ENCODE measurements around the gene RPS25.
A peak's percentile ranks its signal among the peaks of the same experiment; 100 is the strongest.

RPS25 gene

GRCh38 chr11:119029340-119030028 is 11.3 kb upstream of the RPS25 start:
- peak overlapping the region; percentile 88 for H3K4me3 ChIP-seq (ENCODE audit: low read length)
- TF ChIP-seq CTCF (IDR thresholded peaks at IDR 0.05; ENCODE audit: insufficient read depth, low read depth, low read length, missing control alignments), result no peak
- DNase-seq (ENCODE audit: low read depth), result no peak

GRCh38 chr11:119029069-119029339 is 10.9 kb upstream of the RPS25 start:
- no peak for TF ChIP-seq CTCF (IDR thresholded peaks at IDR 0.05; ENCODE audit: insufficient read depth, low read depth, low read length, missing control alignments)
- no peak overlapping the region for H3K4me3 ChIP-seq (ENCODE audit: low read length)
- DNase-seq (ENCODE audit: low read depth), result no peak

- H3K4me3 ChIP-seq (ENCODE audit: low read length), result no peak overlapping the region
- no peak for TF ChIP-seq CTCF (IDR thresholded peaks at IDR 0.05; ENCODE audit: insufficient read depth, low read depth, low read length, missing control alignments)
- DNase-seq (ENCODE audit: low read depth), result no peak
Measured at GRCh38 chr11:119028346-119029068, 10.4 kb upstream of the RPS25 start.

- DNase-seq (ENCODE audit: low read depth), result no peak
- H3K4me3 ChIP-seq (ENCODE audit: low read length), result no peak overlapping the region
- TF ChIP-seq CTCF (IDR thresholded peaks at IDR 0.05; ENCODE audit: insufficient read depth, low read depth, low read length, missing control alignments), result no peak
Measured at GRCh38 chr11:119027561-119028345, 9.6 kb upstream of the RPS25 start.

- no peak overlapping the region for H3K4me3 ChIP-seq (ENCODE audit: low read length)
- no peak for DNase-seq (ENCODE audit: low read depth)
- no peak for TF ChIP-seq CTCF (IDR thresholded peaks at IDR 0.05; ENCODE audit: insufficient read depth, low read depth, low read length, missing control alignments)
Measured at GRCh38 chr11:119026970-119027369, 8.8 kb upstream of the RPS25 start.

GRCh38 chr11:119025978-119026766 is 8.0 kb upstream of the RPS25 start:
- TF ChIP-seq CTCF (IDR thresholded peaks at IDR 0.05; ENCODE audit: insufficient read depth, low read depth, low read length, missing control alignments), result no peak
- H3K4me3 ChIP-seq (ENCODE audit: low read length), result no peak overlapping the region
- no peak for DNase-seq (ENCODE audit: low read depth)

Data from epithelial cell of esophagus (primary cell).